Right renal cortex interstitium (tissue), 3 donors: ENCODE measurements around the gene SPON1. TPM values are rescaled to one million over a fixed set of nuclear protein-coding genes. Genes with fewer than 3 reads are reported as not detected.
"Not testable (repeated sequence)": the region's sequence is repeated elsewhere in the genome, so short reads cannot be mapped to it uniquely, and the experiment has no call there.

Source experiments
- DNase-seq, 3 donors: peaks; one replicate each; pipeline ENCODE4 v3.0.0-alpha.2; 2013; ENCODE audit warnings: low read depth in 3 of 3, low spot score in 2 of 3
- polyA plus RNA-seq, 3 donors: library from polyadenylated mRNA; unstranded; fragments of 120-200 nt; gene quantifications; one replicate each; pipeline ENCODE4 v1.2.1, GENCODE V29; 2013; ENCODE audit not compliant: insufficient read length in 3 of 3

The SPON1 gene
- polyA plus RNA-seq, 3 donors = 79.1 to 88.0 (median 79.4) TPM

GRCh38 chr11:14230407-14230806 lies 267.9 kb downstream of the SPON1 start:
- DNase-seq = no peak

DNA sequence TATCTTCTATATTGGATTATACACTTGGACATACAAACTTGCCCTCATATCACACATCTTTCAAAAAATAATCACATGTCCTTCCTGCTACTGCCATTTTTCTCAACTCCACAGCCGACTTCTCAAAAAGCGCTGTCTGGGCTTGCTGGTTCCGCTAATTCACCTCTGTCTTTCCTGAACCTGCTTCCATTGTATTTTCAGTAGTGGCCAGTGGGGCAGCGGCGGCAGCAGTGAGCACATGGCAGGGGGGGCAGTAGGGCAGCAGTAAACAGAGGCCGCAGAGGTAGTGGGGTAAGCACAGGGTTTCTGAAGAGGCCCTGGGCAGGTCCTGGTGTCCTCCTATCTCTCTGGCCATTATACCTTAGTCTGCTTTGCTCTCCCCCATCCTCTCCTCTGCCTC lies 270.1 kb downstream of the SPON1 start:
- no peak for DNase-seq

GRCh38 chr11:14234446-14234845 lies 271.9 kb downstream of the SPON1 start:
- no peak for DNase-seq

GRCh38 chr11:14235701-14236100 lies 273.2 kb downstream of the SPON1 start:
- no peak for DNase-seq

DNA sequence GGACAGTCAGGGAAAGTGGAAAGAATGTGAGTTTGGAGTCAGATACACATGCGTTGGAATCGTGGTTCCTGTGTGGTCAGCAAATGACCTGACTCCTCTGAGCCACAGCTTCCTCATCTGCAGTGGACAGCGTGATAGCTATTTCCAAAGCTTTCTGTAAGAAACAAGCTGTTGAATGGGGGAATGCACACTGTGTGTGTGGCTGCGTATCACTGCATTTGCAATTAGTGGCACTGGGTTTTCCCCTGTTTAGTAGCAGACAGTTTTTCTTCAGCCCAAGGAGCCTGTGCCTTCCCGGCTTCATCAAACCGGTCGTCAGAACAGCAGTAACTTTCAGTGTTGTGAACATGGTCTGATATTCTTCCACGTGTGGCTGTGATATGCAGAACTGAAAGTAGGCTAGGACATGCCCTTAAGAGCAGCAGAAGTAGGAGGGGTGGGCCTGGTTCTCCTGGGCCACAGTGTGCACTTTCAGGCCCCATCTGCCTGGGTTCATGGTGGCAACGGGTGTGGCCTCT lies 275.0 kb downstream of the SPON1 start:
- no peak for DNase-seq

DNA sequence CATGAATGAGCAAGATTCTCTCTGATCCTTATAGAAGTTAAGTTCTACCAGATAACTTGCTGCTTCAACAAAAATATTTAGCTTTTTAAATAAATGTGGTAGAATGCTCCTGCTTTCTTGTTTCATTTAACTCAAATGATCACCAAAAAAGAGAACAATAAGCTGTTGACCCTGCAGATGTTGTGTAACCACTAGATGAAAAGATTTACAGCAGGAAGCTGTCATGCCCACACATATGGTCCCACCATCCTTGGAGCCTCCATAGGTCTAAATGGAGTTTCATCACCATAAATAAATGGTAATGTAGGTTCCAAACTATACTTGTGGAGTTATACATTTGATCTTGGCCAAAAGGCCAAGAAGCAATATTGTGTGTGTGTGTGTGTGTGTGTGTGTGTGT lies 277.7 kb downstream of the SPON1 start:
- DNase-seq = no peak

- no peak for DNase-seq
These were observed 278.4 kb downstream of the SPON1 start for GRCh38 chr11:14240951-14241350.

GRCh38 chr11:14242187-14242586 lies 279.7 kb downstream of the SPON1 start:
- no peak for DNase-seq

- no peak for DNase-seq
These were observed 280.2 kb downstream of the SPON1 start for GRCh38 chr11:14242733-14243132.

DNA sequence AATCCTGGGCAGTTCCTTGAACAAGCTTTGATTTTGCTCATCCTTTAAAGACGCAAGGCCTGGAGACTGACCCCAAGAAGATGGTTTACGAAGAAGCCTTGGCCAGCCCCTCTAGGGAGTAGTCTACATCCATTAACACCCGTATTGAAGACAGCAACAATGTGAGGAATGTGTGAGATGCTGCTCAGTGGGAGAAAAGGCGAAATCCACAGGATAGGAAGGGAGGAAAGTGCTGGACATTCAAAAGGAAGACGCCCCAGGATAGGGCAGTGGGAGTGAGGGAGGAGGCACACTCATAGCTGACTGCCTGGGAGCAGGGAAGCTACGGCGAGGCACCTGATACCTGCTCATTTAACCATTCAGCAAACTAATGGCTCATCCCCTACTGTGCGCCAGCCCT lies 282.4 kb downstream of the SPON1 start:
- no peak for DNase-seq

DNA sequence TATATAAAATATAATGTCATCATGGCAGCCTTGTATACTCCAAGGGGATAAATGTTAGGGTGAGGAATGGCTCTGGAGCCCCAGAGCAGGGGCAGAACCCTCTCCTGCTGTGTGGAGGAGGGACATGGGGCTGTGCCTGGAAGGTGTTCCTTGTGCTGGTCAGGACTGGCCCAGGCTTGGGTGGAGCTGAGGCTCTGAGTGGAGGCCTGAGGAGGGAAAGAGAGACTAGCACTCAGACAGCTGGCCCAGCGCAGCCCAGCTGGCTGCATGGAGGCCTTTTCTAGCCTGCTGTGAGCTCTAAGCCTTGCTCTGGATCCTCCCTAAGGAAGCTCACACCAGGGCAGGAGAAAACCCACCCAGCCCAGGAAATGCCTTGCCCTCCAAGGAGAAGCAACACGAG lies 282.9 kb downstream of the SPON1 start:
- DNase-seq = no peak

DNA sequence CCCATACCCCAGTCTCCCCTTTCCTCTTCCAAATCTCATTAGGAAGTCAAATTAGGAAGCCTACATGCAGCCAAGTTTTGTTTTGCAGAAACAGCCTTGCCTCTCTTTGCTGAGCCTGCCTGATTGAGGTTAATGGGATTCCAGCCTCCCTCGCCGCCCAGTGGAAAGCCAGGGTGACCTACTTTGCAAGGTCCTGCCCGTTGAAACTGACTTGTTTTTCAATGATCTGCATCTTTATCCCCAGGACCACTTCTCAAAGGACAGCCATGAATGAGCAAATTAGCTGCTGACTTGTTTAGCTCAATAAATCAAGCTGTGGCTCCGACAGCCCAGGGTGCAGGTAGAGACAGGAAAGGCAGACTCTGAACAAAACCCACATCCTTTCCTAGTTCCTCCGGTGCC lies 286.1 kb downstream of the SPON1 start:
- no peak for DNase-seq

- peak in 2 of 3 donors; percentile 34 to 38 for DNase-seq
These were observed 286.8 kb downstream of the SPON1 start for GRCh38 chr11:14249121-14249963.

DNA sequence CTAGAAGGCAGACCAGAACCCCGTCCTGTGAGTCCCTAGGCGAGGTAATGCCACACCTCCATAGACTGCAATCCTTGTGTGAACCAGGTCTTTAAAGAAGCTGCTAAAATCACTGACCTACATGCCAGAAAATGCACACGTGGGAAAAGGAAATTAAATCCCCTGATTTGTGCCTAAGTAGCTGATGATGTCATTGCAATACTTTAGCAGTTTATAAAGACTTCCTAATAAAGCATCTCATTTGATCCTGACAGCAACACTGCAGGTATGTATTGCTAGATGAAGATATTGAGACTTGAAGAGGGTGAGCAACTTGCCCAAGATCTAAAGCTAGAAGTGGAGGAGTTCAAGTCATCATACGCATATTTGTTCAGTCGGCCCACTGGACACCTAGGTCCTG lies 289.2 kb downstream of the SPON1 start:
- DNase-seq = no peak

DNA sequence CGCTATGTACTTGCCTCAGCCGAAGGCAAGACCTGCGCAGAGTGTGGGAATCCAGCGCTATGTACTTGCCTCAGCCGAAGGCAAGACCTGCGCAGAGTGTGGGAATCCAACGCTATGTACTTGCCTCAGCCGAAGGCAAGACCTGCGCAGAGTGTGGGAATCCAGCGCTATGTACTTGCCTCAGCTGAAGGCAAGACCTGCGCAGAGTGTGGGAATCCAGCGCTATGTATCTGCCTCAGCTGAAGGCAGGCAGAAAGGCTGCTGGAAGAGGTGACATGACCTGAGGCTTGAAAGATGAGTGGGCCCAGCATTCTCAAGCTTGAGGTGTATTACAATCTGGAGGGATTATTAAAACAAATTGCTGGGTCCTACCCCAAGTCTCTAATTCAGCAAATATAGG lies 290.0 kb downstream of the SPON1 start:
- not testable (repeated sequence) for DNase-seq

DNA sequence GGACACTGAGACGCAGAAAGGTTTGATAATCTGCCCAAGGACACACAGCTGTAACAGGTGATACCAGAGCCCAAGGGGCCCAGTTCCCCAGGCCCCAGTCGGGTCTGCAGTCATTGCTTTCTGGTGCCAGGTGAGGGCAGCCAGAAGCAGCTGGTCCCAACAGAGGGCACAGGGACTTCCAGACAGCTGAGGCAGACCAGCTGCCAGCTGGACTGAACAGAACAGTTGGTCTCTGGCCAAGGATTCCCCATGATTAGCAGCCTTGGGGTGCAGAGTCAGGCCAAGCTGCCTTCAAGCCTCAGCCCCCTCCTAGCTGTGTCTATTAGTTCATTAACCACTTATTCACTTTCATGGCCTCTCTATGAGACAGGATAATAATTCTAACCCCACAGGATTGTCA lies 290.9 kb downstream of the SPON1 start:
- DNase-seq = no peak

DNA sequence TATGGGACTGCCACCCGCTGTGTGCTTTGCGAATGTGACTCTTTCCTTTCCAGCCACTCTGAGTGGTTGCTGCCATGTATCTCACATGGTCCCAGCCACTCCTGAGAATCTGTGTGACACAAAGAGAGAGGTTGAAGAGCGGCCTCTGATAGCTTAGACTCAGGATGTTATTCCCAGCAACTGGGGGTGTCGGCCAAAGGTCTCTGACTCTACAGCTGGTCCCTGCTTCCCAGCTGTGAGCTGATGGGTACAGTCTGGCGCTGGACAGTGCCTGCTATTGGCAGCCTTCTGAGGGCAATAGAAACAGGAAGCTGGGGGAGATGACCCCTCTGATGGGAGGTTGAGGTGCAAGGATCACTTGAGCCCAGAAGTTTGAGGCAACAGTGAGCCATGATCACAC lies 291.3 kb downstream of the SPON1 start:
- no peak for DNase-seq

- no peak for DNase-seq
These were observed 292.2 kb downstream of the SPON1 start for GRCh38 chr11:14254533-14255237.

DNA sequence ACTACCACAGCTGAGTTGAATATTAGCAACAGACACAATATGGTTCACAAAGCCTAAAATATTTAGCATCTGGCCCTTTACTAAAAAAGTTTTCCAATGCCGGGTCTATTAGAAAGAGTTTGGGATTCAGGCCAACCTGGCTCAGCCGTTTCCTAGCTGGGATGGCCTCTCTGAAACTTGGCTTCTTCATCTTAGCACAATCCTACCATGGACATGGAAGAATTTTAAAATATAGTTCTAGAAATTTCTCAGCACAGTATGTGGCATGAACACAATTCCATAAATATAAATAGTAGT lies 292.7 kb downstream of the SPON1 start:
- no peak for DNase-seq

DNA sequence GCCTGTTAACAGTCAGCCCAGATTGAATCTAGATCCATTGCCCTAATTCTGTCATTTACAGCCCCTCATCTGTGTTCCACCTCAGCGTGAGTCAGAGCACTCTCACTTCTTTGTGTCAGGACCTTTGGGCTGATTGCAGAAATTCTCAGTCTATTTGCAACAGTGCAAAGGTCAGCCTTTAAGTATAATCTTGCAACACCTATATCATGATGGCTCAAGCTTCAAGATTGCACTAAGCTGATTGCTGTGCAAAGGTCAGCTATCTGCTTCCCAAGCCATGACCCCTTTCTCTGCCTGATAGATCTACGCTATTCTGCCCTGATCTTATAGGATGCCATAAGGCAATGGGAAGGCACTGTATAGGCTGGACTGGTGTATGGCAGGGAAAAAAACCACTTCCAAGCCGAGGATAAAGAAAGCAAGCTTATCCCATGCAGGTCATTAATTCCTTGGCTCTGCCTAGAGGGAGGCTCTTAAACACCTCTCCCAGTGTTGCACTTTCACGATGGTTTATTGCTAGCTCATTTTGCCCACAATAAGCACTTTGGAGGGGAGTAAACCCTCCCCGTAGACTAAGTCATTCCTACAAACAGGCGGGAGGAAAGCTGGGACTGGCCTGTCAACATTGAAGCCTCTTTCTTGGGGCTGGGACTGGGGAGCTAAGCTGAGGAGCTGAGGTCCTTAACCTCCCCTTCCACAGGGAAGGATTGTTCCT lies 295.9 kb downstream of the SPON1 start:
- no peak for DNase-seq

DNA sequence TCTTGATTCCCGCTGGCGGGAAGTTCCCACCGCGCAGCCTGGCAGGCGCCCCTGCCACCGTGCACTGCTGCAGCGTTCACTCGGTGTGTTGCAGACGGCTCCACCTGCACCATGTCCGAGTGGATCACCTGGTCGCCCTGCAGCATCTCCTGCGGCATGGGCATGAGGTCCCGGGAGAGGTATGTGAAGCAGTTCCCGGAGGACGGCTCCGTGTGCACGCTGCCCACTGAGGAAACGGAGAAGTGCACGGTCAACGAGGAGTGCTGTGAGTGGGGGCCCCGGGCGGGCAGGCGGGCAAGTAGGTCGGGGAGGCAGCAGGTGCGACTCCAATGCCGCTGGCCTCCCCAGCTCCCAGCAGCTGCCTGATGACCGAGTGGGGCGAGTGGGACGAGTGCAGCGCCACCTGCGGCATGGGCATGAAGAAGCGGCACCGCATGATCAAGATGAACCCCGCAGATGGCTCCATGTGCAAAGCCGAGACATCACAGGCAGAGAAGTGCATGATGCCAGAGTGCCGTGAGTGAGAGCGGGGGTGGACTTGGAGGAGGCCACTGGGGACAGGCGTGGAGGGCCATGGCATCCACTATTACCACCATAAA lies 296.8 kb downstream of the SPON1 start:
- DNase-seq = no peak
